Esophagus muscularis mucosa (tissue), 4 donors: ENCODE measurements around the gene KDM5A.

Experiments used
- CTCF ChIP-seq, 3 experiments: fragments of 200-600 bp in 2 of 3; fragments of 450-650 bp in 1 of 3; sonication (generic) in 2 of 3; IDR thresholded peaks; one replicate each; pipeline ENCODE4 v1.5.1; 2017 to 2019; ENCODE audit warnings: antibody characterized with exemption in 3 of 3, mild to moderate bottlenecking in 2 of 3, moderate library complexity in 1 of 3
- EP300 ChIP-seq: sonication (generic); formaldehyde crosslinking; IDR thresholded peaks from one replicate; pipeline ENCODE4 v1.6.1; 2017; ENCODE audit warnings: antibody characterized with exemption
- POLR2A ChIP-seq: fragments of 450-650 bp; IDR thresholded peaks from one replicate; pipeline ENCODE4 v1.6.1; 2017; ENCODE audit warnings: antibody characterized with exemption, moderate library complexity, mild to moderate bottlenecking, low read depth
- POLR2AphosphoS5 ChIP-seq, 2 donors: sonication (generic); formaldehyde crosslinking; IDR thresholded peaks; one replicate each; pipeline ENCODE4 v1.6.1; 2017; ENCODE audit warnings: antibody characterized with exemption in 2 of 2

DNA sequence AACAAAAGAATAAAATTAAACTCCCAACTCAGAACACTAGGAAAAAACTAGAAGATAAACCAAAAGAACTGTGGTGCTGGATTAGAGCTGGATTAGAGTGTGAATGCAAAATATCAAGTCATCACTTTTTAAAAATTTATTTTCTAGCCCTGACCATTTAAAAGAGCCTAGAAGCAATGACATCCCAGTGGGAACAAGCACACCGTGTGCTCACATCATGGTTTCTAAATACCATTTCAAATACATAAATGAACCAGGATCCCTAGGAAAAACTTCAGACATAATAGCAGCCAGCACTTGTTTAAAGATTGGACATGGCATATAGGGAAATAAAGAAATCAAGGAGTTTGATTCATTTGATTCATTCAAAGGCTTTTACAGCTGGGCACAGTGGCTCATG, 30.0 kb downstream of the KDM5A start:
- TF ChIP-seq CTCF (IDR thresholded peaks at IDR 0.05), result no peak
- no peak for TF ChIP-seq POLR2A
- TF ChIP-seq EP300, result no peak
- TF ChIP-seq POLR2AphosphoS5 (IDR thresholded peaks at IDR 0.05), result no peak
